ENCODE results near the gene JAZF1.

The JAZF1 gene

DNA sequence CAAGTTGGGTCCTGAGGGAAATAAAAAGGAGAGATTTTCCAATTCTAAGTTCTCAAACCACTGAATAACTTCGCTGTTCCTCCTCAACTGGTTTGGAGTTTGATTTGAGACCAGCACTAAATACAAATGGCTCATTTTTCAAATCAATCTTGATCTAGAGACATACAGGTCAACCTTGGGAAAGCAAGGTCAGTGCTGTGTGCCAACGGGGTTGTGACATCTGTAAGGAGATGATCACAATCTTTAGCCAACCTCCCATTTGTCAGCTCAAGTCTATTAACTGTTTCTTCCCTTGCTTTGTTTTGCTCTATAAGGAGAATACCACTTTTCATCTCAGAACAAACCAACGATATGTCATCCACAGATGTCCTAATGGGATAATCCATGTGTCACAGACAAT is 309.5 kb downstream of the JAZF1 start:
- H3K4me1 ChIP-seq (ENCODE audit: insufficient read depth, insufficient read length), result peaks cover 5% of the 10 kb centered on the region
- H3K9me3 ChIP-seq (ENCODE audit: insufficient read depth, low read length), result no peaks in the 10 kb centered on the region
- H3K4me3 ChIP-seq (ENCODE audit: insufficient read length, low read depth), result no peak overlapping the region
- TF ChIP-seq ZNF274 (IDR thresholded peaks at IDR 0.05; ENCODE audit: low read depth, low read length), result no peak
- no peak for TF ChIP-seq SUZ12 (IDR thresholded peaks at IDR 0.05; ENCODE audit: extremely low read depth, insufficient read depth, insufficient read length)
- no peak for TF ChIP-seq YY1 (IDR thresholded peaks at IDR 0.05; ENCODE audit: insufficient read depth, insufficient read length)
- no peaks in the 10 kb centered on the region for H3K36me3 ChIP-seq (ENCODE audit: insufficient read depth, insufficient read length, low read length)
- DNase-seq (ENCODE audit: low read depth, low spot score), result no peak
- H3K9ac ChIP-seq (ENCODE audit: insufficient read length, low read depth), result no peak overlapping the region
- H3K27me3 ChIP-seq (ENCODE audit: insufficient read depth, insufficient read length), result no peaks in the 10 kb centered on the region

DNA sequence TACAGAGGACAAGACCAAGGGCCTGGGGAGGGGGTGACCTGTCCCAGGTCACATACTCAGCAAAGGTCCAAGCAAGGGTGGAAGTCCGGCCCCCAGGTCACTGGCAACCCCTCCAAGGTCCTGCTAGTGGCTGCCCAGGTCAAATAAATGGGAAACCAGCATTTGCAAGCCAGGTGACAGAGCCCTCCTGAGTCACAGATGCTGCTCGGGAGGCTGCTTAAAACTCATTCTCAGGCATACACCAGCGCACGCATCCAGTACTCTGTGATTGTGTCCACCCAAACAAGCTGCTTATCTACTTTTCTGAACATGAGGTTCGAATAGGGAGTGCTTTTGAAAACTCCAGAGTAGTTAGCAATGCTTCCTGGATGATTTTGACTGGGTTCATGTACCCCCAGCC is 310.0 kb downstream of the JAZF1 start:
- DNase-seq (ENCODE audit: low read depth, low spot score), result no peak
- H3K36me3 ChIP-seq (ENCODE audit: insufficient read depth, insufficient read length, low read length), result no peaks in the 10 kb centered on the region
- TF ChIP-seq YY1 (IDR thresholded peaks at IDR 0.05; ENCODE audit: insufficient read depth, insufficient read length) (no peak), ZNF274 (IDR thresholded peaks at IDR 0.05; ENCODE audit: low read depth, low read length) (no peak), SUZ12 (IDR thresholded peaks at IDR 0.05; ENCODE audit: extremely low read depth, insufficient read depth, insufficient read length) (no peak)
- no peak overlapping the region for H3K9ac ChIP-seq (ENCODE audit: insufficient read length, low read depth)
- no peaks in the 10 kb centered on the region for H3K9me3 ChIP-seq (ENCODE audit: insufficient read depth, low read length)
- H3K27me3 ChIP-seq (ENCODE audit: insufficient read depth, insufficient read length), result no peaks in the 10 kb centered on the region
- H3K4me1 ChIP-seq (ENCODE audit: insufficient read depth, insufficient read length), result peaks cover 5% of the 10 kb centered on the region
- no peak overlapping the region for H3K4me3 ChIP-seq (ENCODE audit: insufficient read length, low read depth)

DNA sequence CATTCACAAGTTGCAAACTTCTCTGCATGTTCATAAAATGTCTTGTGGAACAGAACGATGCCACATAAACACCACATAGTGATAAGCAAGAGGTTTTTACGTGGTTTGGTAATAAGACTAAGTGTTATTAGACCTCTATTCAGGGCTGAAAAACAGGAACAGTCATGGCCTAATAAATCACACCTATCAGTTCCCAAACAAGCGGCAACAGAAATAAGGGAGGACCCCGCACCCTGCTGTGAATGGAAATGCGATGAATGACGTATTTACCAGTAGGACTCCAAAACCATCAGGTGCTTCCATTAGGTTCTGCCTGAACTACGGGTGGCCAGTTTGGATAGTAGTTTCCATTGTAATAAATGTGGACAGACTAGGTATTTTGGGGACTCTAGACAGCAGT is 311.5 kb downstream of the JAZF1 start:
- Histone ChIP-seq H3K36me3 (ENCODE audit: insufficient read depth, insufficient read length, low read length) (no peaks in the 10 kb centered on the region), H3K4me1 (ENCODE audit: insufficient read depth, insufficient read length) (peaks cover 5% of the 10 kb centered on the region), H3K9me3 (ENCODE audit: insufficient read depth, low read length) (no peaks in the 10 kb centered on the region), H3K27me3 (ENCODE audit: insufficient read depth, insufficient read length) (no peaks in the 10 kb centered on the region), H3K9ac (ENCODE audit: insufficient read length, low read depth) (no peak overlapping the region), H3K4me3 (ENCODE audit: insufficient read length, low read depth) (no peak overlapping the region)
- DNase-seq (ENCODE audit: low read depth, low spot score), result no peak
- TF ChIP-seq ZNF274 (IDR thresholded peaks at IDR 0.05; ENCODE audit: low read depth, low read length) (no peak), YY1 (IDR thresholded peaks at IDR 0.05; ENCODE audit: insufficient read depth, insufficient read length) (no peak), SUZ12 (IDR thresholded peaks at IDR 0.05; ENCODE audit: extremely low read depth, insufficient read depth, insufficient read length) (no peak)

DNA sequence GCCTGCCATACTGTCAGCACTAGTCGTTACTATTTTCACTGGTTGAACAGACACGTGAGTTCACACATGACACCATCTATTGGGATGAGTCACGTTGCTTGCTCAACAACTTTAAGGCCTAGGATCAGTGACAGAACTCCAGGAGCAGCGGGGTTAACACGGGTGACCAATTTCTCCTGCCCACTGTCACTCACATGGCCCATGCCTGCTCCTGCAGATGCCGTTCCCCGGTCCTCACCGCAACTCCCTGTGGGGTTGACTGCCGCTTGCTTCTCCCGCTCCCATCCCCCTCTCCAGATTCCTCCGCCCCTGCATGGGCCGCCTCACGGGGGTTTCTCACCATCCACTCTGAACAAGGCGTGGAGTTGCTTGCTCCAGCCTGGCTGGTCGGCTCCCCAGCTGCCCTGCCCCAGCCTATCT is 312.5 kb downstream of the JAZF1 start:
- DNase-seq (ENCODE audit: low read depth, low spot score), result no peak
- TF ChIP-seq SUZ12 (IDR thresholded peaks at IDR 0.05; ENCODE audit: extremely low read depth, insufficient read depth, insufficient read length), result no peak
- Histone ChIP-seq H3K27me3 (ENCODE audit: insufficient read depth, insufficient read length) (no peaks in the 10 kb centered on the region), H3K4me3 (ENCODE audit: insufficient read length, low read depth) (no peak overlapping the region), H3K4me1 (ENCODE audit: insufficient read depth, insufficient read length) (peaks cover 5% of the 10 kb centered on the region), H3K9me3 (ENCODE audit: insufficient read depth, low read length) (no peaks in the 10 kb centered on the region), H3K9ac (ENCODE audit: insufficient read length, low read depth) (no peak overlapping the region), H3K36me3 (ENCODE audit: insufficient read depth, insufficient read length, low read length) (no peaks in the 10 kb centered on the region)

DNA sequence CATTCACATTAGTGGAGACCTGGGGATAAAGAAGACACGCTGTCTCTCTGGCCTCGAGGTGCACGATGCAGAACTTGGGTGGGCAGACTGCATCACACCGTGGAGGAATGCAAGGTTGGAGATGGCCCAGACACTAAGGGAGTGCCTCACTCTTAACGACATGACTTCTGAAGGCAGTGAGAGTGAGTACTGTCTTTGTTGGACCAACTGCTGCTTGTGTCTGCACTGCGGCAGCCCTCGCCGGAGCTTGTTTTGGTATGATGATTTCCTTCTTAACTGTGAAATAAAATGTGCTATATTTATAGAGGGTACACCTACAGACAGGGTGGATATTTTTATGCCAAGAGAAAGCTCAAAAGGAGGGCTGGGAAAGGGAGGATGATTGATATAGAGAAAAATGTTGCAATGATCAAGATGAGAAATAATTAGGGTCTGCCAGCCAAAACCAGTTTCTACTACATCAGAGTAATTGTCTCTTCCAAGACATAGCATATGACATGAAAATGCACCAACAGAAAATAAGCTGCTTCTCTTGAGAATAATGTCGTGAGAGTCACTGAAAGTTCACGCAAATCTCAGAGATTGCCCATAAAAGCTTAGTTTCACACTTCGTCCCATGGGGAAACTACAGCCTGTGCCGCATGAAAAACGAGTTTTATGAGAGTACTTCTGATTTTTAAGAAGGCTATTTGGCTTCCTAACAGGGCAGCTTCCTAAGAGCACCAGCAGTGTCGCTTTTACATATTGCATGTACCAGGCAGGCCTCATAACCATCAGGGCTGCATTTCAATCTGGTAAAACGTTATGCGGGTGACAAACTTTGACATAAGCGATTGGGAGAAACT is 313.5 kb downstream of the JAZF1 start:
- H3K4me1 ChIP-seq (ENCODE audit: insufficient read depth, insufficient read length), result peaks cover 5% of the 10 kb centered on the region
- H3K4me3 ChIP-seq (ENCODE audit: insufficient read length, low read depth), result no peak overlapping the region
- H3K27me3 ChIP-seq (ENCODE audit: insufficient read depth, insufficient read length), result no peaks in the 10 kb centered on the region
- no peaks in the 10 kb centered on the region for H3K36me3 ChIP-seq (ENCODE audit: insufficient read depth, insufficient read length, low read length)
- TF ChIP-seq ZNF274 (IDR thresholded peaks at IDR 0.05; ENCODE audit: low read depth, low read length) (no peak), SUZ12 (IDR thresholded peaks at IDR 0.05; ENCODE audit: extremely low read depth, insufficient read depth, insufficient read length) (no peak), YY1 (IDR thresholded peaks at IDR 0.05; ENCODE audit: insufficient read depth, insufficient read length) (no peak)
- DNase-seq (ENCODE audit: low read depth, low spot score), result no peak
- H3K9me3 ChIP-seq (ENCODE audit: insufficient read depth, low read length), result no peaks in the 10 kb centered on the region
- no peak overlapping the region for H3K9ac ChIP-seq (ENCODE audit: insufficient read length, low read depth)

DNA sequence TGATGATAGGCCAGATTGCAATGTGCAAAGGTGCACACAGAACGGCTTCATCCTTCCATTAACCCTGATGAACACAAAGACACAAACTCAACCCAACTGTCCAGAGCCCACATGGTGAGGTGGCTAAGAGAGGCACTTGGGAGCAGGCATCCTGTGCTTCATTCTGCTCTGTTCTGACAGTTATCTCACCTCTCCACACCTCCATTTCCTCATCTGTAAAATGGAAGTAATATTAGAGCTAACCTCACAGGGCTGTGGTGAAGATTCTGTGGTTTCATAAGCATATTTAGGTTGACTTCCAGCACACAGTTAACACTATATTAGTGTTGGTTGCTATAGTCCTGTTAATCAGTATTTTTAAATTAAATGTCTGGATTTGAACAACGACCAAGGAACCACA is 314.3 kb downstream of the JAZF1 start:
- H3K36me3 ChIP-seq (ENCODE audit: insufficient read depth, insufficient read length, low read length), result no peaks in the 10 kb centered on the region
- no peak for DNase-seq (ENCODE audit: low read depth, low spot score)
- H3K9ac ChIP-seq (ENCODE audit: insufficient read length, low read depth), result no peak overlapping the region
- no peaks in the 10 kb centered on the region for H3K9me3 ChIP-seq (ENCODE audit: insufficient read depth, low read length)
- no peak overlapping the region for H3K4me3 ChIP-seq (ENCODE audit: insufficient read length, low read depth)
- TF ChIP-seq YY1 (IDR thresholded peaks at IDR 0.05; ENCODE audit: insufficient read depth, insufficient read length) (no peak), ZNF274 (IDR thresholded peaks at IDR 0.05; ENCODE audit: low read depth, low read length) (no peak), SUZ12 (IDR thresholded peaks at IDR 0.05; ENCODE audit: extremely low read depth, insufficient read depth, insufficient read length) (no peak)
- H3K4me1 ChIP-seq (ENCODE audit: insufficient read depth, insufficient read length), result peaks cover 5% of the 10 kb centered on the region
- H3K27me3 ChIP-seq (ENCODE audit: insufficient read depth, insufficient read length), result no peaks in the 10 kb centered on the region

DNA sequence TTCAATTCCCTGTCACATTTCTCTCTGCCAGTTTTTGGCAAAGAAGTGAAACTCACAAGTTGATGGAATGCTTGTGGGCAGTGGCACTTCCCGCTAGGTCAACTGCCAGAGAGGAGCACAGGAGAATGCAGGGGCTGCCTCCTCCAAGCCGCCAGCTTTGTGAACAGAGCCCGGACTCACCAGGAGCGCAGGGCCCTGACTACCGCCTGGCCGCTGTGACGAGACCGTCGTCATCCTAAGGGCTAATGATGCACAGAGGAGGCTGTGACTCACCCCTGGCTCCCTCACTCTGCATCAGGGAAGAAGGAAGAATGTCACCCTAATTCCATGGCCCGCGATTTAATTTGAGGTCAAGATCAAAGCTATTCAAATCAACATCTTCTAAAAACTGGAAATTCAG is 316.7 kb downstream of the JAZF1 start:
- no peak overlapping the region for H3K9ac ChIP-seq (ENCODE audit: insufficient read length, low read depth)
- H3K36me3 ChIP-seq (ENCODE audit: insufficient read depth, insufficient read length, low read length), result no peaks in the 10 kb centered on the region
- no peaks in the 10 kb centered on the region for H3K27me3 ChIP-seq (ENCODE audit: insufficient read depth, insufficient read length)
- no peaks in the 10 kb centered on the region for H3K9me3 ChIP-seq (ENCODE audit: insufficient read depth, low read length)
- DNase-seq (ENCODE audit: low read depth, low spot score), result no peak
- H3K4me1 ChIP-seq (ENCODE audit: insufficient read depth, insufficient read length), result peaks cover 5% of the 10 kb centered on the region
- TF ChIP-seq SUZ12 (IDR thresholded peaks at IDR 0.05; ENCODE audit: extremely low read depth, insufficient read depth, insufficient read length), result no peak
- TF ChIP-seq YY1 (IDR thresholded peaks at IDR 0.05; ENCODE audit: insufficient read depth, insufficient read length), result no peak
- TF ChIP-seq ZNF274 (IDR thresholded peaks at IDR 0.05; ENCODE audit: low read depth, low read length), result no peak
- H3K4me3 ChIP-seq (ENCODE audit: insufficient read length, low read depth), result no peak overlapping the region
